Loucy (cell line): ENCODE results near the gene RBFA.

Source experiments
- H2AFZ ChIP-seq: fragments of 200-600 bp; sonication (generic); 2 replicates; pipeline ENCODE4 v1.6.0; 2016; ENCODE audit warnings: antibody characterized with exemption, mild to moderate bottlenecking, low read length, moderate library complexity
- H3F3A ChIP-seq: fragments of 200-600 bp; 2 replicates; pipeline ENCODE4 v1.6.0; 2016; ENCODE audit warnings: antibody characterized with exemption, low read depth, mild to moderate bottlenecking
- H3K27me3 ChIP-seq: fragments of 200-600 bp; sonication (generic); 2 replicates; pipeline ENCODE4 v1.6.1; 2014; ENCODE audit warnings: low read length, mild to moderate bottlenecking; ENCODE audit not compliant: insufficient read depth, poor library complexity, severe bottlenecking
- H3K36me3 ChIP-seq: fragments of 200-600 bp; sonication (generic); 2 replicates; pipeline ENCODE4 v1.6.1; 2016; ENCODE audit warnings: low read length; ENCODE audit not compliant: insufficient read depth
- H3K4me1 ChIP-seq: fragments of 200-600 bp; sonication (generic); 2 replicates; pipeline ENCODE4 v1.5.1; 2014; ENCODE audit warnings: low read length, mild to moderate bottlenecking; ENCODE audit not compliant: insufficient read depth, poor library complexity, severe bottlenecking
- H3K4me2 ChIP-seq: fragments of 200-600 bp; sonication (generic); 2 replicates; pipeline ENCODE4 v1.6.0; 2014; ENCODE audit warnings: antibody characterized with exemption, low read length, low read depth, mild to moderate bottlenecking; ENCODE audit not compliant: poor library complexity, severe bottlenecking
- H3K4me3 ChIP-seq: fragments of 200-600 bp; sonication (generic); 2 replicates; pipeline ENCODE4 v1.5.1; 2014; ENCODE audit warnings: low read length, mild to moderate bottlenecking, mixed read lengths; ENCODE audit not compliant: poor library complexity, severe bottlenecking
- H3K79me2 ChIP-seq: fragments of 200-600 bp; sonication (generic); 2 replicates; pipeline ENCODE4 v1.6.1; 2014; ENCODE audit warnings: low read length; ENCODE audit not compliant: insufficient read depth
- H3K9ac ChIP-seq: fragments of 200-600 bp; sonication (generic); 2 replicates; pipeline ENCODE4 v1.6.0; 2014; ENCODE audit warnings: mild to moderate bottlenecking, low read depth, low read length, moderate library complexity; ENCODE audit not compliant: poor library complexity, severe bottlenecking
- H3K9me2 ChIP-seq: fragments of 200-600 bp; sonication (generic); replicated peaks from 2 replicates; pipeline ENCODE4 v1.6.1; 2016; ENCODE audit warnings: low read depth, low read length, mixed read lengths
- H3K9me3 ChIP-seq: fragments of 200-600 bp; sonication (generic); 2 replicates; pipeline ENCODE4 v1.6.1; 2014; ENCODE audit warnings: mild to moderate bottlenecking, antibody characterized with exemption, low read length, low read depth; ENCODE audit not compliant: insufficient read depth
- H4K20me1 ChIP-seq: fragments of 200-600 bp; sonication (generic); 2 replicates; pipeline ENCODE4 v1.6.0; 2014; ENCODE audit warnings: antibody characterized with exemption, low read length, mild to moderate bottlenecking; ENCODE audit not compliant: insufficient read depth, poor library complexity, severe bottlenecking
- EZH2phosphoT487 ChIP-seq: fragments of 200-600 bp; IDR thresholded peaks from 2 replicates; pipeline ENCODE4 v1.6.1; 2018; ENCODE audit warnings: antibody characterized with exemption, mild to moderate bottlenecking, moderate library complexity, borderline replicate concordance
- TF ChIP-seq, protein P1 (sequence below): fragments of 200-600 bp; sonication (generic); conservative IDR thresholded peaks from 2 replicates; pipeline ENCODE4 v1.5.1; 2014; ENCODE audit warnings: mild to moderate bottlenecking, antibody characterized with exemption, low read length

Gene RBFA

DNA sequence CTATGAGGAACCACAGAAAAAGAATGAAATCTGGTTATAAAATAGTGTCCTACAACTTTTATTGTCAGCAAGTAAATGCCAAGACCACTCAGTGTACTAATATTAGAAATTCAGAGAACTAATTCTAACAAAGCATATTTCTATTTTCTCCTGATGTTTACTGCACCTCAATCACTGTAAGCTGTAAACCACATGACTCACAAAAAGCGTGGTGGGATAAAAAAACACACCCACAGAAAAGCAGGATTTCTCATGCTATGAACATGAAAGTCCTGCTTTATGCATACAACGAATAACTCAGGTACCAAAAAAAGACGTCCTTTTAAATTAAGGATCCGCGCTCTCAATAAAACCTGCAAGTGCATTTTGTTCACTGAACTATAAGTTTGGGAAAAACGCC is 46.7 kb upstream of the RBFA start:
- H3K4me2 ChIP-seq: peak overlapping the region; percentile 94
- peaks cover 59% of the 10 kb centered on the region for H3K79me2 ChIP-seq
- H3K4me3 ChIP-seq: peak overlapping the region; percentile 91
- H3K36me3 ChIP-seq: no peaks in the 10 kb centered on the region
- H2AFZ ChIP-seq: peak overlapping the region; percentile 97
- no peaks in the 10 kb centered on the region for H3K9me2 ChIP-seq
- H3K9me3 ChIP-seq: no peaks in the 10 kb centered on the region
- peaks cover 55% of the 10 kb centered on the region for H4K20me1 ChIP-seq
- peaks cover 55% of the 10 kb centered on the region for H3K4me1 ChIP-seq
- no peaks in the 10 kb centered on the region for H3K27me3 ChIP-seq
- TF ChIP-seq EZH2phosphoT487: no peak
- TF ChIP-seq, protein P1, sequence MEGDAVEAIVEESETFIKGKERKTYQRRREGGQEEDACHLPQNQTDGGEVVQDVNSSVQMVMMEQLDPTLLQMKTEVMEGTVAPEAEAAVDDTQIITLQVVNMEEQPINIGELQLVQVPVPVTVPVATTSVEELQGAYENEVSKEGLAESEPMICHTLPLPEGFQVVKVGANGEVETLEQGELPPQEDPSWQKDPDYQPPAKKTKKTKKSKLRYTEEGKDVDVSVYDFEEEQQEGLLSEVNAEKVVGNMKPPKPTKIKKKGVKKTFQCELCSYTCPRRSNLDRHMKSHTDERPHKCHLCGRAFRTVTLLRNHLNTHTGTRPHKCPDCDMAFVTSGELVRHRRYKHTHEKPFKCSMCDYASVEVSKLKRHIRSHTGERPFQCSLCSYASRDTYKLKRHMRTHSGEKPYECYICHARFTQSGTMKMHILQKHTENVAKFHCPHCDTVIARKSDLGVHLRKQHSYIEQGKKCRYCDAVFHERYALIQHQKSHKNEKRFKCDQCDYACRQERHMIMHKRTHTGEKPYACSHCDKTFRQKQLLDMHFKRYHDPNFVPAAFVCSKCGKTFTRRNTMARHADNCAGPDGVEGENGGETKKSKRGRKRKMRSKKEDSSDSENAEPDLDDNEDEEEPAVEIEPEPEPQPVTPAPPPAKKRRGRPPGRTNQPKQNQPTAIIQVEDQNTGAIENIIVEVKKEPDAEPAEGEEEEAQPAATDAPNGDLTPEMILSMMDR: no peak
- no peaks in the 10 kb centered on the region for H3F3A ChIP-seq
- H3K9ac ChIP-seq: peak overlapping the region; percentile 99

DNA sequence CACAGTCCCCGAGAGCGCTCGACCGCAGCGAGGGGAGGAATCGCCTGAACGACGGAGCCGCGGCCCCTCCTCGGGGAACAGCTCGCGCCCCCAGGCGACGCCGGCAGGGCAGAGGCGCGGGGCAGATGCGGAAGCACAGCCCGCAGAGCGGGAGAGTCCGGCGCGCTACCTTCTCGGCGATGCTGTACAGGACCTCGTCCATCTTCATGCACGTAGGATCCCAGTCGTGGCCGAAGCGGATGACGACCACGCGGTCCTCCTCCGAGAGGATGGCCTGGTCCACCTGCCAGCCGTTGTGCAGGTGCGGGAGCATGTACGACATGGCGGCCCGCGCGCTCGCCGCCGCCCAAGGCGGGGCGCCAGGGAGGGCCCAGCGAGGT is 46.2 kb upstream of the RBFA start:
- Histone ChIP-seq H3K9me3 (no peaks in the 10 kb centered on the region), H3K79me2 (peaks cover 54% of the 10 kb centered on the region), H3K36me3 (no peaks in the 10 kb centered on the region), H3K4me2 (peak overlapping the region; percentile 94), H3K27me3 (no peaks in the 10 kb centered on the region), H3K9ac (peak overlapping the region; percentile 99), H3K9me2 (no peaks in the 10 kb centered on the region), H2AFZ (peak overlapping the region; percentile 97), H3F3A (no peaks in the 10 kb centered on the region), H4K20me1 (peaks cover 50% of the 10 kb centered on the region), H3K4me1 (peaks cover 50% of the 10 kb centered on the region), H3K4me3 (peak overlapping the region; percentile 91)
- TF ChIP-seq, protein P1: peak; percentile 44; the same call in 1 of the 2 replicates
- no peak for TF ChIP-seq EZH2phosphoT487

DNA sequence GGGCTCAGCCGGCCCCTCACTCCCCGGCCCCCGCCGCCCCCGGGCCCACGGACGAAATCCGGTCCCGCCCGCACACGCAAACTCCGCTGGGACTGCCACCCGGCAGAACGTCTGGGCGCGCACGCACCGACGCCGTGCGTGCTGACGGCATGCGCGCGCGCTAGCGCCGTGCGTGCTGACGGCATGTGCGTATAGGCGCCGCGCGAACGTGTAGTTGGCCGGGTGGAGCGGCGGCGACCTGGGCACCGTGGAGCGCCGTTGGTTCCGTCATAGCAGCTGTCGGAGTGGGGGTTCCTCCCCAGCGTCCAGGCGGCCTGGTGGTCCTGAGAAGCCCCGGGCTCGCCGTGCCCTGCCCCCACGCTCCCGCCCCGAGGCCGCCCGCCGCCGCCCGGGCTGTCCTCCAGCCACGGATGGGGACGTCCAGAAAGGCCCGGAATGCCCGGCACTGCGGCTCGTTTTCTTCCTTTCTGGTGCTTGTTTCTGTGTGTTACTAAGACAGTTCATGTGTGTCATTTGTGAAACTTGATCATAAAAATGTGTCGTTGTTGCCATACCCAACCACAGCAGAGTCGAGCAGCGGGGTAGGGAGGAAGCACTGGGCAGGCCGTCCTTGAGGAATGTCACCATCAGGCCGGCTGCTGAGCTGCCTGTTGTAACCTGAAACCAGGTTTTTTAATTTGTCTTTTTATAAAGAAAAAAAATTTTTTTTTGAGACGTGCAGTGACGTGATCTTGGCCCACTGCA is 45.6 kb upstream of the RBFA start, which contains the start of gene TXNL4A:
TXNL4A (minus strand) TSS at position 113 of the 744 bp plus-strand sequence. CDS start 171 bp downstream, outside the sequence.
- Histone ChIP-seq H3K4me1 (peaks cover 45% of the 10 kb centered on the region), H2AFZ (peak within 1 kb of the TSS; percentile 97), H3F3A (no peaks in the 10 kb centered on the region), H3K27me3 (no peaks in the 10 kb centered on the region), H3K79me2 (peaks cover 49% of the 10 kb centered on the region), H3K9me3 (no peaks in the 10 kb centered on the region), H3K9ac (peak within 1 kb of the TSS; percentile 99), H3K4me2 (peak within 1 kb of the TSS; percentile 94), H3K36me3 (no peaks in the 10 kb centered on the region), H3K9me2 (no peaks in the 10 kb centered on the region), H4K20me1 (peaks cover 44% of the 10 kb centered on the region), H3K4me3 (peak within 1 kb of the TSS; percentile 91)
- TF ChIP-seq EZH2phosphoT487: no peak
- TF ChIP-seq, protein P1: no peak
